Naive B cell (primary cell): ENCODE results near the gene SAA4. TPM values are rescaled to one million over a fixed set of nuclear protein-coding genes. Genes with fewer than 3 reads are reported as not detected.
"Not testable (repeated sequence)": the region's sequence is repeated elsewhere in the genome, so short reads cannot be mapped to it uniquely, and the experiment has no call there.

Experiments
- ATAC-seq, 2 donors: fragments of 150-1000 bp; cut with Tn5 transposase; 2 replicates each; pipeline ENCODE4 v1.10.0; 2021; ENCODE audit warnings: low read depth in 2 of 2, mild to moderate bottlenecking in 2 of 2, moderate library complexity in 2 of 2
- DNase-seq: peaks from one replicate; pipeline ENCODE4 v3.0.0; 2022
- H3K27ac Mint-ChIP-seq, 6 donors: one replicate each; pipeline ENCODE4 v1.8.0; 2020 to 2022; ENCODE audit warnings: mild to moderate bottlenecking in 6 of 6, mixed read lengths in 6 of 6, moderate library complexity in 5 of 6, inconsistent platforms in 2 of 6
- H3K27me3 Mint-ChIP-seq, 3 donors: one replicate each; pipeline ENCODE4 v1.8.0; 2021 to 2022; ENCODE audit warnings: mixed read lengths in 3 of 3, mild to moderate bottlenecking in 1 of 3
- H3K36me3 Mint-ChIP-seq, 2 donors: one replicate each; pipeline ENCODE4 v1.8.0; 2020 to 2022; ENCODE audit warnings: mixed read lengths in 2 of 2, inconsistent platforms in 1 of 2, mild to moderate bottlenecking in 1 of 2
- H3K4me1 Mint-ChIP-seq, 3 donors: one replicate each; pipeline ENCODE4 v1.8.0; 2020 to 2022; ENCODE audit warnings: mixed read lengths in 3 of 3, inconsistent platforms in 1 of 3, mild to moderate bottlenecking in 1 of 3, moderate library complexity in 1 of 3
- H3K4me3 Mint-ChIP-seq, 8 donors: one replicate each; pipeline ENCODE4 v1.8.0; 2020 to 2022; ENCODE audit warnings: mild to moderate bottlenecking in 8 of 8, mixed read lengths in 8 of 8, moderate library complexity in 8 of 8, inconsistent platforms in 2 of 8
- H3K9me3 Mint-ChIP-seq, 7 donors: one replicate each; pipeline ENCODE4 v1.8.0; 2020 to 2022; ENCODE audit warnings: mixed read lengths in 7 of 7, mild to moderate bottlenecking in 5 of 7, inconsistent platforms in 2 of 7, moderate library complexity in 1 of 7
- polyA plus RNA-seq, 6 donors: library from polyadenylated mRNA; unstranded; fragments of 300-500 nt; fragmentation: Illumina TruSeq; gene quantifications; one replicate each; pipeline ENCODE4 v1.2.3, GENCODE V29; 2021; ENCODE audit warnings: low read depth in 6 of 6

Gene SAA4
- polyA plus RNA-seq, 6 donors from 2014 or later: not detected

DNA sequence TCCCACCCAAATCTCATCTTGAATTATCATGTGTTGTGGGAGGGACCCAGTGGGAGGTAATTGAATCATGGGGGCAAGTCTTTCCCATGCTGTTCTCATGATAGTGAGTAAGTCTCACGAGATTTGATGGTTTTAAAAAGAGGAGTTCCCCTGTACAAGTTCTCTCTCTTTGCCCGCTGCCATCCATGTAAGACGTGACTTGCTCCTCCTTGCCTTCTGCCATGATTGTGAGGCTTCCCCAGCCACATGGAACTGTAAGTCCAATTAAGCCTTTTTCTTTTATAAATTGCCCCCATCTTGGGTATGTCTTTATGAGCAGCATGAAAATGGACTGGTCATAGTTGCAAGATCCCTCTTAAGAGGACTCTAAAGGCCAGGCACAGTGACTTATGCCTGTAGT is 38.9 kb downstream of the SAA4 start:
- ATAC-seq, H3K36me3 Mint-ChIP-seq, H3K4me3 Mint-ChIP-seq, H3K4me1 Mint-ChIP-seq, DNase-seq: not testable (repeated sequence)
- Mint-ChIP-seq H3K27ac (peak overlapping the region in 1 of 6 donors; percentile 42), H3K9me3 (peaks cover 0 to 12% (median 6%) of the 10 kb centered on the region in 7 donors), H3K27me3 (peaks cover 26 to 46% (median 46%) of the 10 kb centered on the region in 3 donors)

DNA sequence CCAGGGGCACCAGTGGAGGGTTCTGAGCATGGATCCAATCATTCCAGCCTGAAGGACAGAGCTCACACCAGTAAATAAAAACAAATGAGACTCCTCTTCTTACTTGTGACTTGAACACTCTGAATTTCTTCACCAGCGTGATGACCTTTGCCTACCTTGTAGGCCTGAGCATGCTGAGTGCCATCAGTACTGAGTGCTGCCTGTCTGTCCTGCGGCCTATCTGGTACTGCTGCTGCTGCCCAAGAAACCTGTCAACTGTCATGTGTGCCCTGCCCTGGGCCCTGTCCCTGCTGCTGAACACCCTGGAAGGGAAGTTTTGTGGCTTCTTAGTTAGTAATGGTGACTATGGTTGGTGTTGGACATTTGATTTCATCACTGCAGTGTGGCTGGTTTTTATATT is 40.1 kb downstream of the SAA4 start:
- ATAC-seq (no peak), DNase-seq (no peak)
- Mint-ChIP-seq H3K27me3 (peaks cover 25 to 41% (median 38%) of the 10 kb centered on the region in 3 donors), H3K27ac (no peak overlapping the region), H3K4me1 (no peaks in the 10 kb centered on the region), H3K9me3 (peaks cover 0 to 7% (median 0%) of the 10 kb centered on the region in 7 donors), H3K4me3 (no peak overlapping the region), H3K36me3 (peaks cover 0 to 4% of the 10 kb centered on the region in 2 donors)

DNA sequence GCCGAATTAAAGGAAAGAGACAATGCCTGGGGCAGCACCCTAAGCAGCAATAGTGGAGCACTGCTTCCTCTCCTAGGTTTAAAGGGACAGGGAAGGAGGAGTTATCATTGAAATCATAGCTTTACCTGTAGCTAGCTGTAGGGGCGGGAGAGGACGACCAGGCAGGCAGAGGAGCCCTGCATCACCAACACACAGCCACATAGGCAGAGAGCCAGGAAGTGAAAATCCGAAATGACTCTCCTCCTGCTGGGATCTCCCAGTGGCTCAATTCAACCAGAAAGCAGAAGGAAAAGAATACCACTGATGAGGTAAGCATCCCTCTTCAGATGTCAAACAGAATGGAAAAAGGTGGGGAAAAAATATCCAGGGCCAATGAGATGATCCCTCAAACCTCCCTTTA is 43.6 kb downstream of the SAA4 start:
- no peak for DNase-seq

DNA sequence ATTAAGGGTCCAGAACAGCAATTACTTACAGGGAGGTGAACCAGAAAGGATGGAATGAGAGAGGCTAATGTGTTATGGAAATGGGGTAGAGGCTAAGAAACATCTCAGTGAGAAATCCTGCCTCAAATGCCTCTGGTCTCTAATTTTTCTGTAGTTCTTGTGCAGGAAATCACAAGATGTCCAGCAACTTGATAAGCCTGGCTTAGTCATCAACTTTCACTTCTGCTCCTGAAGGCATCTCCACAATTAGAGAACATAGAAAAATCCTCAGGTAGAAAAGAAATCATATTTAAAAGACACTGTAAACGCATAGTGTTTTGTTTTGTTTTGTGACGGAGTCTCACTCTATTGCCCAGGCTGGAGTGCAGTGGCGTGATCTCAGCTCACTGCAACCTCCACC is 45.2 kb downstream of the SAA4 start:
- DNase-seq (no peak), ATAC-seq (no peak)

More for the DNA sequence above, 43.6 kb downstream of the SAA4 start:
- peaks cover 0 to 1% (median 0%) of the 10 kb centered on the region in 7 donors for H3K9me3 Mint-ChIP-seq
- H3K27me3 Mint-ChIP-seq: peaks cover 12 to 18% (median 17%) of the 10 kb centered on the region in 3 donors
- no peaks in the 10 kb centered on the region for H3K4me1 Mint-ChIP-seq
- H3K36me3 Mint-ChIP-seq: no peaks in the 10 kb centered on the region
- H3K27ac Mint-ChIP-seq: no peak overlapping the region
- H3K4me3 Mint-ChIP-seq: no peak overlapping the region
- no peak for ATAC-seq

DNA sequence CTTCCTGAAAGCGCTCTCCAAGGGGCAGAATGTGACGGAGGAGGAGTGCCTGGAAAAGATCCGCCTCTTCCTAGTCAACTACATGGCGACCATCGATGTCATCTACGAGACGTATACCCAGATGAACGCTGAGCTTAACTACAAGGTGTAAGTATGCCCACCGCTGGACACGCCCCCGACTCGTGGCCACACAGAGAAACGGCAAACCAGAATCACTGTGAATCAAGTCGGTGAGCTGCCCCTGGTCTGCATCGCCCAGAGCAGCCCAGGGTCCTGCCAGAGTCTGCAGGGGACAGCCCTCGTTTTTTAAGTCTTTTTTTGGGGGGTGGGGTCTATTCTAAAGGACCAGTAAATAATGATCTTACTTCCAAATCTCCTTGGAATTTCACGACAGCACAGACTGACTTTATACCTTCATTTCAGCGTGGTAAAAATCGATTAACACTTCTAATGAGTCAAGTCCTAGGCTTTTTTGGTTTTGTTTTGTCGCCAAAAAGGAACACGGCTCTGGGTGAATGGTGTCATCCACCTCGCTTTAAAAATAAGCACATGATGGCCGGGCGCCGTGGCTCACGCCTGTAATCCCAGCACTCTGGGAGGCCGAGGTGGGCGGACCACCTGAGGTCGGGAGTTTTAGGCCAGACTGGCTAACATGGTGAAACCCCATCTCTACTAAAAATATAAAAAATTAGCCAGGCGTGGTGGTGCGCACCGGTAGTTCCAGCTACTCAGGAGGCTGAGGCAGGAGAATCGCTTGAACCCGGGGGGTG is 46.9 kb downstream of the SAA4 start:
- H3K27ac Mint-ChIP-seq, H3K4me1 Mint-ChIP-seq, H3K36me3 Mint-ChIP-seq, DNase-seq, H3K9me3 Mint-ChIP-seq, ATAC-seq, H3K4me3 Mint-ChIP-seq: not testable (repeated sequence)
- H3K27me3 Mint-ChIP-seq: peaks cover 17 to 34% (median 26%) of the 10 kb centered on the region in 3 donors

More for the DNA sequence above, 45.2 kb downstream of the SAA4 start:
- peaks cover 11 to 23% (median 21%) of the 10 kb centered on the region in 3 donors for H3K27me3 Mint-ChIP-seq
- H3K4me3 Mint-ChIP-seq: no peak overlapping the region
- H3K36me3 Mint-ChIP-seq: peaks cover 0 to 3% of the 10 kb centered on the region in 2 donors
- H3K4me1 Mint-ChIP-seq: no peaks in the 10 kb centered on the region
- no peak overlapping the region for H3K27ac Mint-ChIP-seq
- peaks cover 0 to 1% (median 0%) of the 10 kb centered on the region in 7 donors for H3K9me3 Mint-ChIP-seq

DNA sequence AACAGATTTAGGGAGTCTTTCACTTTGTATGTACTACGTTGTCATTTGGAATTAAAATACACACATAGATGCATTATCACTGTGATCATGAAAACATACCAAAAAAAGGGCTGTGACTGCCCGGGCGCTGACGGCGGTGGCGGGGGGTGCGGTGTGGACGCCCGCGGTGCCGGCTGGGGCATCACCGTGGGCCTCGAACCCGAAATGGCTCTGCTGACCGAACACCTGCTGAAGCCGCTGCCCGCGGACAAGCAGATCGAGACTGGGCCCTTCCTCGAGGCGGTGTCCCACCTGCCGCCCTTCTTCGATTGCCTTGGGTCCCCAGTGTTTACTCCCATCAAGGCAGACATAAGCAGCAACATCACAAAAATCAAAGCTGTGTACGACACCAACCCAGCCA is 47.8 kb downstream of the SAA4 start:
- no peaks in the 10 kb centered on the region for H3K4me1 Mint-ChIP-seq
- H3K9me3 Mint-ChIP-seq: peaks cover 0 to 1% (median 0%) of the 10 kb centered on the region in 7 donors
- H3K4me3 Mint-ChIP-seq: no peak overlapping the region
- no peak overlapping the region for H3K27ac Mint-ChIP-seq
- DNase-seq: no peak
- H3K27me3 Mint-ChIP-seq: peaks cover 17 to 34% (median 26%) of the 10 kb centered on the region in 3 donors
- peaks cover 0 to 3% of the 10 kb centered on the region in 2 donors for H3K36me3 Mint-ChIP-seq
- ATAC-seq: no peak

Other genes starting within 250 kb of the SAA4 start
- gene SERGEF, start 223.8 kb downstream of the SAA4 start, polyA plus RNA-seq: 10 to 100 TPM; 18.3 to 54.6 (median 42.6) TPM
- gene TPH1, start 190.5 kb downstream of the SAA4 start, polyA plus RNA-seq: not detected
- gene SAAL1, start 130.7 kb downstream of the SAA4 start, polyA plus RNA-seq: 10 to 100 TPM in 4 of 6 donors, 1 to 10 TPM in 2; 6.1 to 23.1 (median 15.3) TPM
- not detected for gene MRGPRX3, start 104.2 kb downstream of the SAA4 start, polyA plus RNA-seq
- gene MRGPRX4, start 64.0 kb downstream of the SAA4 start, polyA plus RNA-seq: not detected
- gene SAA2, start 11.9 kb upstream of the SAA4 start, polyA plus RNA-seq: not detected
- gene SAA1, start 29.5 kb upstream of the SAA4 start, polyA plus RNA-seq: not detected
- gene HPS5, start 85.3 kb upstream of the SAA4 start, polyA plus RNA-seq: 10 to 100 TPM; 15.3 to 40.2 (median 29.5) TPM
- gene GTF2H1, start 85.8 kb upstream of the SAA4 start, polyA plus RNA-seq: 10 to 100 TPM; 23.5 to 50.4 (median 37.3) TPM
- gene LDHA, start 157.8 kb upstream of the SAA4 start, polyA plus RNA-seq: 100 to 1,000 TPM; 224 to 298 (median 251) TPM
- 1 to 10 TPM in 1 of 6 donors, not detected in 5; 4.2 TPM for gene LDHC, start 175.5 kb upstream of the SAA4 start, polyA plus RNA-seq
- gene LDHAL6A, start 219.1 kb upstream of the SAA4 start, polyA plus RNA-seq: under 1 TPM in 1 of 6 donors, not detected in 5; 0.50 TPM